Stimulated activated CD4-positive, alpha-beta T cell treated with anti-CD3 and anti-CD28 coated beads, Interleukin-4, amount 100 ng/mL, for 24 hours (primary cell): Measurements from ENCODE around the gene CPNE1.
A peak's percentile ranks its signal among the peaks of the same experiment; 100 is the strongest.

Experiments
- DNase-seq: peaks from one replicate; pipeline ENCODE4 v3.0.0-alpha.2; 2020

Gene CPNE1

GRCh38 chr20:35652641-35653429 is 11.9 kb downstream of the CPNE1 start:
- DNase-seq: no peak

DNA sequence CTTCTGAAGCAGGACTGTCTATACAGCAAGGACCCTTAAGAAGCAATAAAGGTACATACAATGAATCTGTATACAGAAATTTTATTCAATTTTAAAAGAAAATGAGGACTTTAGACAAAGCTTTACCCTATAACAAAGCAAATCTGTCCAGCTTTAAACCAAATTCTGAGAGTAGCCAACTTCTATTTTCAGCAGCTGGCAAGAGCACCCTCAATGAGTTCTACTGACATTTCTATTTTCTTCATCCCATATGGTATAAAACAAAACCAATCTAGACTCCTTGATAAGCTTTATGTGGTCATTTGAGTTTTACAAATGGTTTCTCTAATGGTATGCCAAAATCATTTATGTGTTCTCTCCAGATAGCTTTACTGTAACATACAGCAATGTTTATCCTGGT is 12.7 kb downstream of the CPNE1 start:
- DNase-seq: no peak

DNA sequence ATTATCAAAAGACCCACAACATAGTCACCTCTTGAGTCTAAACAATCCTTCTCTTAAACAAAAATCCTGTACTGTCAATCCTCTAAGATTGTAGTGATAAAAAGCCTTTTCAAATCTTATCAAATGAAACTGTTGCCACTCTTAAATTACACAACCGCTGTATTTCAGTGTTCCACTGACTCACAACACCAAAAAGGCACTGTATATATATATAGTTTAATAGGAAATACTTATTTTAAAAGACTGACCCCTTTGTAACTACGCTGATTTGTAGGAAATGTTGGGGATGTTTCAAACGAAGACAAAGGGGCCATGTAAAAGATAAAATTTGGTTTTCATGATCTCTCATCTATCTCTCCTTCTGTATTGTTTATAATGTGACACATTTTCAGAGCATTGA is 14.1 kb downstream of the CPNE1 start:
- DNase-seq: no peak

DNA sequence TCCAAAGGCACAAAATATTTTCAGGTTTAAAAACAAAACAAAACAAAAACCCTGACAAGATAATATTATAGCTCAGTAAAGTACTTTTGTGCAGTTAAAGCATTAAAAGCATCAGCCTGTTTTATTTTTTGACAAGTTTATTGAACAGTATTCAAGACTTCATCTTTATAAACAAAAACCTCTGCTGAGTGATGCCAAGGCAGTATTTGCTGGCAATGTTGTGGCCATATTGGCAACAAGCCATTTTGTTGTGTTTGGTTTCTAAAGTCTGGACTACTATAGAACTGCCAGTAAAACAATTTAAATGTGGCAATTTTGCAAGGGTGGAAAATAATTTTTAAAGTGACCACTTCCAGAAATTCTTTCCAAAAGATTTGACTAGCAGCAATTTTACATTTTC is 15.9 kb downstream of the CPNE1 start:
- no peak for DNase-seq

GRCh38 chr20:35644806-35645205 is 19.9 kb downstream of the CPNE1 start:
- no peak for DNase-seq

- no peak for DNase-seq
These were observed 21.7 kb downstream of the CPNE1 start for GRCh38 chr20:35643045-35643444.

DNA sequence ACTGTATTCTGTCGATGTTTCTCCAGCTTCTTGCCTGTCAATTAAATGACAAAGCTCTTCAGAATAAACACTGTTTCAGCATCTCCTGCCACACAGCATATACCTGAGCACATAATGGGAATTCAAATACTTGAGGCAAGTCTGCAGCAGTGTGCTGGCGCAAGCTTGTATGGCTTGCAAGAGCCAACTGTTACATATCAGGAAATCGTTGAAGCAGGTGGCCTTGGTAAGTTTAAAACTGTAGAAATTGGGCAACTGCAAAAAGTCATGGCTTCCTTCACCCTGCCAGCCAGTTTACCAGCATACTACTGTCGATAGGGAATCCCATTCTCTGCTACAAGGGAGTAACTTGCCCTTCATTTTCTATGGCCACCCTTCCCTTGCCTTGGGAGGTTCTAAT is 23.0 kb downstream of the CPNE1 start:
- no peak for DNase-seq

GRCh38 chr20:35640724-35641123 is 24.0 kb downstream of the CPNE1 start:
- no peak for DNase-seq

GRCh38 chr20:35638751-35639150 is 25.9 kb downstream of the CPNE1 start:
- DNase-seq: no peak

- no peak for DNase-seq
These were observed 27.4 kb downstream of the CPNE1 start for GRCh38 chr20:35637276-35637675.

- DNase-seq: no peak
These were observed 28.6 kb downstream of the CPNE1 start for GRCh38 chr20:35636095-35636494.

GRCh38 chr20:35635652-35636051 is 29.0 kb downstream of the CPNE1 start:
- DNase-seq: no peak

GRCh38 chr20:35632539-35633115 is 32.1 kb downstream of the CPNE1 start:
- no peak for DNase-seq

- DNase-seq: no peak
These were observed 34.1 kb downstream of the CPNE1 start for GRCh38 chr20:35630636-35631035.

- no peak for DNase-seq
These were observed 35.1 kb downstream of the CPNE1 start for GRCh38 chr20:35629427-35630145.

DNA sequence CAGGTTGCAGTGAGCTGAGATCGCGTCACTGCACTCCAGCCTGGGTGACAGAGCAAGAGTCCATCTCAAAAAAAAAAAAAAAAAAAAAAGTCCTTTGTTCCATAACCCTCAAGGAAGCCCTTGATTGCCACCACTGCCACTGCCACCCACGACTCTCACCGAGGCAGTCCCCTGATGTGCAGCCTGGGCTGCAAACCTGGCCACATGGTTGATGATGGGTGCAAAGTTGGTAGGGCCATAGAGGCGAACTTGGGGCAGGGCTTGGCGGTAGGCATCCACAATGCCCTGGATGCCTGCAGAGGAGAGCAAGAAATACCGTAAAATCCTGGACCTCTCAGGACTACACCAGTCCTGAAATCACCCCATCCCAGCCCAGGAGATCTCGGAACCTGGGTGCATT is 37.6 kb downstream of the CPNE1 start:
- DNase-seq: no peak

- DNase-seq: no peak
These were observed 38.2 kb downstream of the CPNE1 start for GRCh38 chr20:35626386-35627001.

DNA sequence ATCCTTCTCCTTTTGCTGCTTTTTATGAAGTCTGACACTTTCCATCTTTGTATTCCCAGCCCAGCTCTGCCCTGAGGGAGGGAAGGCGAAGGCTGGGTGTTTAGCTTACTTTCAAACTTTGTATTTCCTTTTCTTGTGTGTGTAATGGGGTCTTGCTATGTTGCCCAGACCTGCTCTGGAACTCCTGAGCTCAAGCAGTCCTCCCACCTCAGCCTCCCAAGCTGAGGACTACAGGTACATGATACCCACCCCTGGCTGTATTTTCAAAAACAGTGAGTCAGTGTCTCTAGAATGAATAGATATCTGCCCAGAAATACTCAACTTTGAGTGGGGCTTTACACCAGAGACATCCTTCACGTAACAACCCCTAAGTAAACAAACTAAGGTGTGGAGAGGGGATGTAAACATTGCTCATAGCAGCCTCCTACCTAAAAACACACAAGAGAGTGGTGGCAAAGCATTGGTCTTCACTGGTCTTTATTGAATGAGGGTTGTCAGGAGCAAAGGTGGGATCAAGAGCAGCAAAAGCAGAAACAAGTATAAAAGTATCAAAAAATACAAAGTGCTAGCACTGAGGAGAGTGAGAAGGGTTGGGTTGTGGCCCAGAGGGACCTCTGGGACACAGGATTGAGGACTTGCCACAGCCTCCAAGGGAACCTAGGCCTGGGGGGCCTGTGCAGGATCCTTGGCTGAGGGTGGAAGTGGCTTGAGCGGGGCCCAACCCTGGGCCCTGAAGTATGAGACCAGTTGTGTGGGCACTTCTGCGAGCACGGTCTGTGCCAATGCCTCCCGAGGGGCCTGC is 38.9 kb downstream of the CPNE1 start:
- DNase-seq: no peak

DNA sequence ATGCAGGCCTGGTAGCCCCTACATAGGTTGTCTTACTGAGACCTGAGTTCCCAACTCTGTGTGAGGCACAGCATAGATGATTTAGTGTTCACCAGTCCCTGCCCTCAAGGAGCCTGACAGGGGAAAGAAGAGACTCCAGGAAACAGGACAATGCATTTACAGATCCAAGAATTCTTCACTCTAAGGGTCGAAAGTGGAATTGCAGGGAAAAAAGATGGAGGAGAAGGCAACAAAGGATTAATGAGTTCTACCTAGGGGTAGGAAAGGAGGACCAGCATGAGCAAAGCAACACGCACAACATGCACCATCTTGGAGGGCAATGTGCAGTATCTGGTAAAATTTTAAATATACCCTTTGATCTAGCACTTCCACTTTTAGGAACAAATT is 43.1 kb downstream of the CPNE1 start:
- DNase-seq: no peak

GRCh38 chr20:35620818-35621559 is 43.7 kb downstream of the CPNE1 start:
- no peak for DNase-seq

DNA sequence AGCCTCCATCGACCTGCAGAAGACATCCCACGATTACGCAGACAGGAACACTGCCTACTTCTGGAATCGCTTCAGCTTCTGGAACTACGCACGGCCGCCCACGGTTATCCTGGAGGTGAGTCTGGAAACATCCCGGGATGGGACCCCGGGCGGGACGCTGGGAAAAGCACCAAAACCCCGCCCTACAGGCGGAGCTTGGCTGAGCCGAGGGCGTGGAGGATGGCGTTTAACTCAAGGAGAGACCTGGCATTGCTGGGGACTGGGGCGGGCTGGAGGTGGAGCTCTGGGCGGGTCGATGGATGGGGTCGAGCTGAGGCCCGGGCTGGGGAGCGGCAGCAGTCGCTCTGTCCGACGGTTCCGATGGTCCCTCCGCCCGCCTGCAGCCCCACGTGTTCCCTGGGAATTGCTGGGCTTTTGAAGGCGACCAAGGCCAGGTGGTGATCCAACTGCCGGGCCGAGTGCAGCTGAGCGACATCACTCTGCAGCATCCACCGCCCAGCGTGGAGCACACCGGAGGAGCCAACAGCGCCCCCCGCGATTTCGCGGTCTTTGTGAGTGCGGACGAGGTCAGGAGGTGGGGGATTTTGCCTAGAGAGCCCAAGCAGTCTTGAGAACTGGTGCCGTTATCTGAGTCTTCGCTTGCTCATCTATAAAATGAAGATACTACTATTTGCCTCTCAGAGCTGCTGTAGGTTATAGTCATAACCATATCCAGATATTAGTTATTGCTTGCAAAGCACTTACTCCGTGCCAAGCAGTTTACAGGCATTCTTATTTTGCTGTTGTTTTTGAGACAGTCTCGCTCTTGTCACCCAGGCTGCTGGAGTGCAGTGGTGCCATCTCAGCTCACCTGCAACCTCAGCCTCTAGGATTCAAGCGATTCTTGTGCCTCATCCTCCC is 45.3 kb downstream of the CPNE1 start:
- DNase-seq: peak; percentile 86
